Stimulated activated naive CD4-positive, alpha-beta T cell (primary cell): ENCODE results near the gene GLG1.
"Not testable (repeated sequence)": the region's sequence is repeated elsewhere in the genome, so short reads cannot be mapped to it uniquely, and the experiment has no call there.

ENCODE experiments used
- DNase-seq, 6 experiments: peaks; one replicate each; lab custom pipeline; 2025; lab: John Stamatoyannopoulos, UW

The GLG1 gene

GRCh38 chr16:74443624-74444346 is 163.1 kb downstream of the GLG1 start:
- not testable (repeated sequence) for DNase-seq

GRCh38 chr16:74439685-74440084 is 167.2 kb downstream of the GLG1 start:
- DNase-seq: no peak

- no peak for DNase-seq
These were observed 168.4 kb downstream of the GLG1 start for GRCh38 chr16:74438492-74438979.

- DNase-seq: no peak
These were observed 175.4 kb downstream of the GLG1 start for GRCh38 chr16:74431516-74431915.

- DNase-seq: peak in 5 of 6 experiments; percentile 11 to 58 (median 44)
These were observed 176.7 kb downstream of the GLG1 start for GRCh38 chr16:74430036-74430712.

- not testable (repeated sequence) for DNase-seq
These were observed 178.4 kb downstream of the GLG1 start for GRCh38 chr16:74428493-74428892.

GRCh38 chr16:74425751-74426150 is 181.2 kb downstream of the GLG1 start:
- DNase-seq: not testable (repeated sequence)

GRCh38 chr16:74423721-74424120 is 183.2 kb downstream of the GLG1 start:
- not testable (repeated sequence) for DNase-seq

- not testable (repeated sequence) for DNase-seq
These were observed 184.8 kb downstream of the GLG1 start for GRCh38 chr16:74422086-74422485.

GRCh38 chr16:74421482-74421785 is 185.5 kb downstream of the GLG1 start:
- not testable (repeated sequence) for DNase-seq

GRCh38 chr16:74420612-74421481 is 186.1 kb downstream of the GLG1 start, which contains the start of gene CLEC18B:
TSS of gene CLEC18B (minus strand) at chr16:74421478. CDS start at chr16:74421270, 208 bp downstream.
- DNase-seq: not testable (repeated sequence)

- not testable (repeated sequence) for DNase-seq
These were observed 187.1 kb downstream of the GLG1 start for GRCh38 chr16:74419811-74420210.

GRCh38 chr16:74417897-74418296 is 189.0 kb downstream of the GLG1 start:
- DNase-seq: not testable (repeated sequence)

GRCh38 chr16:74413920-74414319 is 193.0 kb downstream of the GLG1 start:
- DNase-seq: not testable (repeated sequence)

- not testable (repeated sequence) for DNase-seq
These were observed 193.4 kb downstream of the GLG1 start for GRCh38 chr16:74413485-74413884.

- DNase-seq: not testable (repeated sequence)
These were observed 194.0 kb downstream of the GLG1 start for GRCh38 chr16:74412775-74413390.

GRCh38 chr16:74412138-74412774 is 194.7 kb downstream of the GLG1 start:
- DNase-seq: not testable (repeated sequence)

GRCh38 chr16:74410981-74411380 is 195.9 kb downstream of the GLG1 start:
- not testable (repeated sequence) for DNase-seq

GRCh38 chr16:74410057-74410957 is 196.6 kb downstream of the GLG1 start:
- not testable (repeated sequence) for DNase-seq
